Left forelimb (tissue), 1 donor: ENCODE data around the gene HMCN1.
A peak's percentile ranks its signal among the peaks of the same experiment; 100 is the strongest.

ENCODE experiments used
- DNase-seq: peaks from one replicate; pipeline ENCODE4 v3.0.0-alpha.2; 2018; ENCODE audit warnings: low spot score

HMCN1 gene

GRCh38 chr1:185912504-185912903 lies 178.3 kb downstream of the HMCN1 start:
- no peak for DNase-seq

- DNase-seq = no peak
Measured at GRCh38 chr1:185914089-185914488, 179.9 kb downstream of the HMCN1 start.

- no peak for DNase-seq
Measured at GRCh38 chr1:185916861-185917260, 182.7 kb downstream of the HMCN1 start.

GRCh38 chr1:185917646-185918045 lies 183.5 kb downstream of the HMCN1 start:
- DNase-seq = no peak

GRCh38 chr1:185920602-185921001 lies 186.4 kb downstream of the HMCN1 start:
- DNase-seq = no peak

- DNase-seq = no peak
Measured at GRCh38 chr1:185921636-185922035, 187.4 kb downstream of the HMCN1 start.

- no peak for DNase-seq
Measured at GRCh38 chr1:185926588-185926987, 192.4 kb downstream of the HMCN1 start.

- DNase-seq = no peak
Measured at GRCh38 chr1:185929776-185930175, 195.6 kb downstream of the HMCN1 start.

GRCh38 chr1:185931438-185931837 lies 197.2 kb downstream of the HMCN1 start:
- DNase-seq = no peak

GRCh38 chr1:185933580-185933979 lies 199.4 kb downstream of the HMCN1 start:
- DNase-seq = no peak

GRCh38 chr1:185934476-185935189 lies 200.4 kb downstream of the HMCN1 start:
- DNase-seq = no peak

GRCh38 chr1:185935360-185935759 lies 201.2 kb downstream of the HMCN1 start:
- DNase-seq = no peak

GRCh38 chr1:185936641-185937040 lies 202.4 kb downstream of the HMCN1 start:
- DNase-seq = no peak

GRCh38 chr1:185938396-185938795 lies 204.2 kb downstream of the HMCN1 start:
- DNase-seq = no peak

GRCh38 chr1:185939142-185939541 lies 205.0 kb downstream of the HMCN1 start:
- no peak for DNase-seq

GRCh38 chr1:185942961-185943360 lies 208.8 kb downstream of the HMCN1 start:
- no peak for DNase-seq

- no peak for DNase-seq
Measured at GRCh38 chr1:185956881-185957280, 222.7 kb downstream of the HMCN1 start.

GRCh38 chr1:185957441-185958363 lies 223.5 kb downstream of the HMCN1 start:
- DNase-seq = no peak

GRCh38 chr1:185960422-185961321 lies 226.5 kb downstream of the HMCN1 start:
- peak; percentile 69 for DNase-seq

- no peak for DNase-seq
Measured at GRCh38 chr1:185961664-185962063, 227.5 kb downstream of the HMCN1 start.

GRCh38 chr1:185964946-185965345 lies 230.8 kb downstream of the HMCN1 start:
- DNase-seq = no peak

- no peak for DNase-seq
Measured at GRCh38 chr1:185965870-185966269, 231.7 kb downstream of the HMCN1 start.
